GM18519 (cell line): Measurements from ENCODE around the gene OPN1SW.

ENCODE experiments used
- ATAC-seq: cut with Tn5 transposase; IDR thresholded peaks from one replicate; pipeline ENCODE4 v1.9.1; 2021; ENCODE audit warnings: mild to moderate bottlenecking, moderate library complexity; ENCODE audit not compliant: unreplicated experiment, low FRiP score

The OPN1SW gene, protein sequence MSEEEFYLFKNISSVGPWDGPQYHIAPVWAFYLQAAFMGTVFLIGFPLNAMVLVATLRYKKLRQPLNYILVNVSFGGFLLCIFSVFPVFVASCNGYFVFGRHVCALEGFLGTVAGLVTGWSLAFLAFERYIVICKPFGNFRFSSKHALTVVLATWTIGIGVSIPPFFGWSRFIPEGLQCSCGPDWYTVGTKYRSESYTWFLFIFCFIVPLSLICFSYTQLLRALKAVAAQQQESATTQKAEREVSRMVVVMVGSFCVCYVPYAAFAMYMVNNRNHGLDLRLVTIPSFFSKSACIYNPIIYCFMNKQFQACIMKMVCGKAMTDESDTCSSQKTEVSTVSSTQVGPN

DNA sequence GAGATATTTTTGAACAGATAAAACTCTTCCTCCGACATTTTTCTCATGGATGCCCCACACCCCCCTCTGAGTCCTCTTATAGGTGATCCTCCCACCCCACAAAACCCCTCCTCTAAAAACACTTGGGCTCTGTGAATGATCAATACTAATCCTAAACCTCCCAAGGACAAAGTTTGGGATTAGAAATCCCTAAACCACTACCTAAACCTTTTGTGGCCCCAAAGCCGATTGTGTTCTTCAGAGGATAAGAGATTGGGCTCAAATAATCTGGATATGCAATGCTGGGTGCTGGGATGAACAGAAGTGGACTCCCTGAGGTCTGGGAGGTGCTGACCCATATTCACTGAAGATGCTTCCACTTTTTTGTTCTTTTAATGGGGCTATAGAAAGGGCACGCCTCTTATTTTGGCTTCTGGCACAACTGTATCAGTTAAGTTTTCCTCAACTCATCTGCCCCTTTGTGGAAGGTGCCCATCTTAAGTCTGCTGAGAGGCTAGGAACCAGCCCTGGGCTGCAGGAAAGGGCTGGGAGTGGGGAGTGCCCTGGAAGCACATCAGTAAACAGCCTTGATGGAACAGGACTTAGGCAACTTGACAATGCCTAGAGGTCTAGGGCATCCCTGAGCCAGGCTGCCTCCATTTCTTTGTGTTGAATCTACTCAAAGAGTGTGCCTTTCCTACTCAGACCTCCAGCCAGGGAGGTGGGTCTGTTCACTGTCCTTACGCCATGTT, at the start of gene OPN1SW:
TSS of gene OPN1SW (minus strand) at position 51 of the 731 bp plus-strand sequence. CDS start at position 38, 13 bp downstream.
- no peak for ATAC-seq

DNA sequence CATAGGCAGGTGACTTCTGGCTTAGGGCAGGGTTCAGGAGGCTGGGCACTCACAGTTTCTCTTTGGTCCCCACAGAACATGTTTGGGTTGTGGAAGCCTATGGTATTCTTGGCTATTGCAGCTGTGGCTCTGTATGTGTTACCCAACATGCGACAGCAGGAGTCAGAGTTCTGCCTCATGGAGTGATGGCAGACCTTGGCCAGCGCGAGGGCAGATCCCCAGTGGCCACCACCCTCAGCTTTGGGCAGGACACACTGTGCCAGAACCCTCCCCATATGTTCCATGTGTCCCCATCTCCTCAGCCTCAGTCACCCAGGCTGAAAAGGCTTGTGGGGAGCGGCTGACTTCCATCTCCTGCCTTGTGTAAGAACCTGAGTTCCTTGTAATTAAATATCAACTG, 46.1 kb upstream of the OPN1SW start:
- no peak for ATAC-seq

DNA sequence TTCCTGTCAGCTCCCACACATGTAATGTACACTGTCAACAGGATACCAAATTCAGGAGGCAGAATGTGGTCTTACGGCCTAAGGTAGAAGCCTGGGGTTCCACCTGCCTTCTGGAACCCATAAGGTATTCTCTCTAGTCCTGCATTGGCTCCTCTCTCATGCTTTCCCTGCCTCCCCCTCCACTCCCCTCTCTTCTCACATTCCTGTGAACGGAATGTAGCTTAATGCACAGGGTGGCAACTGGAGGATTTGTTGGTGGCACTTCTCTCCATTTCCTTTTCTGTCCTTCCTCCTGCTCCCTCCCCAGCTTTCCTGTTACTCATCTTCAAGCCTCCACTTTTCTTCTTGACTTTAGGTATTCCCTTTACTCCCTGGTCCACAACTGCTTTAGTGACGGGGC, 43.1 kb upstream of the OPN1SW start:
- no peak for ATAC-seq

DNA sequence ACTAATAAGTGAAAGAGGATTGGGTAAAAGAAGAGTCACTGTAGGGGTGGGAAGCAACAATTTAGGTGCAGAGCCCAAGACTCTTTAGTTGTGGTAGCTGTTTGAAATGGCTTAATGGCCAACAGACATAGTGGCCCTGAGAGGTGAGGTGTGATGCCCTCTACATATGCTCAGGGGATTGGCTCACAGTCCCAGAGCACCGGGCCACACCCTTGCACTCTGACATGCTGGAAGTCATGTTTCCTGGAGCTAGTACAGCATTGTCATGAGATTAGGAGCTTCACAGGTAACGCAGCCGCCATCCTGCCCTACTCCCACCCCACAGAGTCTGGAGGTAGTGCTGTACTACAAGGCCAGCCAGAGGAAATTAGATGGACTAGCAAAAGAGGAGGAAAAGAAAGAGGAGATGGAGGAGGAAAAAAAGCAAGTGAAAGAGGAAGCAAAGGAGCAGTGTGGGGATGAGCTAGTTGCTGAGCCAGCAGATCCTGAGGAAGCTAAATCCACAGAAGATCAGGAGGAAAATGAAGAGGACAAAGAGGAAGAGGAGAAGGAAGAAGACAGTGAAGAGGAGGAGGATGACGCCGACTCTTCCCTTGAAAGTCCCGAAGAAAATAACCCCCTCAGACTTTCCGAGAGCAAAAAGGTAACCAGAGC, 39.8 kb upstream of the OPN1SW start:
- ATAC-seq: no peak

DNA sequence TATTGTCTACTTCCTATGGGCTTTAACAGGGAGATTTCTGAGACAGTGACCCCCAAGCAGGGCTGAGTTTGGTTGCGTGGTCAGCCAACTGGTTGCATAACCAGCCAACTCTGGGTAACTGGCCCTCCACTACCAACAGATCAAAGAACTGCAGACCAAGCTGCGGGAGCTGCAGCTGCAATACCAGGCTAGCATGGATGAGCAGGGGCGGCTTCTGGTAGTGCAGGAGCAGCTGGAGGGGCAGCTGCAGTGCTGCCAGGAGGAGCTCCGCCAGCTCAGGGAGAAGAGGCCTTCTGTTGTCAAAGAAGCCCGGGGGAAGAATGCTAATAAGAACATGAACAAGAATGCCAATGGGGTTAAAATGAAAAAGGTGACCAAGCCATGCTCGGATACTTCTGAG, 38.9 kb upstream of the OPN1SW start:
- no peak for ATAC-seq

DNA sequence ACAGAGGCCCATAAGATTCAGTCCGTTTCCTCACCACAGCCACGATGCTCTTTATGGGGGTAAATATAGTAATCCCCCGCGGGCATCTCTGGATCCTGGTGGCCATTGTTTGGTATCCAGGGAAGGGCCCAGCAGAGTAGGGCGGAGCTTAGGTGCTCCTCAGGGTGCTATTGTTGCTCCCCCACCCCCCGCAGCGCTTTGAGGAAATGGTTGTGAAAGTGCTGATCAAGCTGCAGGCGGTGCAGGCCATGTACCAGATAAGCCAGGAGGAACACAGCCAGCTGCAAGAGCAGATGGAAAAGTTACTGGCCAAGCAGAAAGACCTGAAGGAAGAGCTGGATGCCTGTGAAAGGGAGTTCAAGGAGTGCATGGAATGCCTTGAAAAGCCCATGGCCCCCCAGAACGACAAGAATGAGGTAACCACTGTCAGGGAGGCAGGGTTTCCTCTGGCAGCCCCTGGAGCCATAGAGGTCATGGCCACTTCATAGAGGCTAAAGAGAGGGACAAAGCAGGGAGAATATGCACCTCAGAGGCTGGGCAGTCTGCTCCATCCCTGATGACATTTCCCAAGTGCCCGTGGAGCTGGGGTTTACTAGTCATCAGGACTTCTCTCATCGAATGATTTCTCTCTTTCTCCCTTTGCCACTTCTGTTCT, 37.0 kb upstream of the OPN1SW start:
- ATAC-seq: no peak

DNA sequence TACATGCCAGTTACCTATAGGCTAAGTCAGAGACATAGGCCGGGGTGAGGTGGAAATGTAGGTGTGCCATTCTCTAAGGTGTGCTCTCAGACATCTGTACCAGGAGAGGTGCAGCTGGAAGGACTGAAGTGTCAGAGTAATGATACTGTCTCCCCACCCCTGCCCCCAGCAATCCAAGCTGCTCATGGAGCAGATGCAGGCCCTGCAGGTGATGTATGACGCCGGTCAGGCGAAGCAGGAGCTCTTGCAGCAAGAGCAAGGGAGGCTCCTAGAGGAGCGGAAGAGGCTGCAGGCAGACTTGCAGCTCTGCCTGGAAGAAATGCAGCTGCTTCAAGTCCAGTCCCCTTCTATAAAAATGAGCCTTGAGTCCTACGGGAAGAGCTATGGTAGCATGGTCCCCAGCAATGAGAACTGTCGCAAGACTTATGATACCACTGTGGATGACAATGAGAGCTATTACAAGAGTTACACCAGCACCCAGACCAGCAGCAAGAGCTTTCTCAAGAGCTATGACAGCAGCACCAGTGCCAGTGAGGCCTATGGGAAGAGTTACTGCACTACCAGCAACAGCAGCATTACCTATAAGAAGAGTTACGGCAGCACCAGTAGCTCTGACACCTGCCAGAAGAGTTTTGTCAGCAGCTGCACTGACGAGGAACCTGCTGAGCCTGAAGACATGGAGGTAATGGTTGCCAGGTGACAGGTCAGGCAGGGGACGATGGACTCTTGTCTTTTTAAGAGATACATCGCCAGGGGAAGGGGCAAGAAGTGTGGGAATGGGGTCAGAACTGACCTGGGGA, 36.2 kb upstream of the OPN1SW start:
- ATAC-seq: no peak

DNA sequence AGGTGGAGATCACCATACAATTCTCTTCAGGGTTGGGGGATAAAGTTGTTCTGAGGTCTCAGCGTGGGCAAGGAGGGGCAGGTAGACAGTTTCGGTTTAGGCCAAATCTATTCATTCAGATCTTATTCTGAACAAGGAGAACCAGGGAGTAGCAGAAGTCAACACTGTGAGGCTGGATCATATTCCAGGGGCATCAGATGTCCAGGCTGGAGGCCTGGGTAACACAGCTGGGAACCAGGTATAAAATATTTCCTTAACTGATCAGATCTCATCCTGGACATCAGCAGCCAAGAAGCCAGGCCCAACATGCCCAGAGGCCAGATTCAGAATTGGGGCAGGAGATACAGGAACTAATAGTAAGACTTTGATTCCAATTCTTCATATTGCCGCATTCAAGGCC, 35.4 kb upstream of the OPN1SW start:
- no peak for ATAC-seq

DNA sequence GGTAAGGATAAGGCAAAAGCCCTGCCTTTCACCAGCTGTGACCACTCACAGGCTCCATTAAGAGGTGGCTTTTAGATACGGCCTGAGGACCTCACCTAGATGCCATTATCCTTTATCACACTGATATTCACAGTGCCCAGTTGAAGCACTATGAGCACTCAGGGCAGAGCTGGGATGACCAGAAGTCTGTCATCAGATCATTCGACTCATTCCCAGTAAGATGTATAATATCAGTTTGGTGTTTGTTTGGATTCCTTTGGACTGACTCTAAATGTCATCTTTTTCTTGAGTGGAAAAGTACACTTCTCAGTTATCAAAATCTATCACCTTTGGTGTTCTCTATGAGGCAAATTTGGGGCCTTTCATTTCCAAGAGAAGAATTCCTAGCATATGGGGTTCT, 34.9 kb upstream of the OPN1SW start:
- no peak for ATAC-seq

DNA sequence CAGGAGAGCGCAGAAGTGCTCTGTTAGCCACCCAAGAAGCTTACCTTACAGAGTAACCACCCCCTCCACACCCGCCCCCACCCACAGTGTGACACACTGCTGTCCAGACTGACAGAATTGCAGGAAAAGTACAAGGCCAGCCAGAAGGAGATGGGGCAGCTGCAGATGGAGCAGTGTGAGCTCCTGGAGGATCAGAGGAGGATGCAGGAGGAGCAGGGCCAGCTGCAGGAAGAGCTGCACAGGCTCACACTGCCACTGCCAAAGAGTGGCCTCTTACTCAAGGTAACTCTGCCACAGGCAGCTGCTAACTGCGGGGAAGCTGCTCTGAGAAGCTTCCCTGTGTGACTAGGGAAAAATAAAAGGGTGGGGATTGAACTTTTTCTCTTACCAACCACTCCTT, 33.8 kb upstream of the OPN1SW start:
- no peak for ATAC-seq

DNA sequence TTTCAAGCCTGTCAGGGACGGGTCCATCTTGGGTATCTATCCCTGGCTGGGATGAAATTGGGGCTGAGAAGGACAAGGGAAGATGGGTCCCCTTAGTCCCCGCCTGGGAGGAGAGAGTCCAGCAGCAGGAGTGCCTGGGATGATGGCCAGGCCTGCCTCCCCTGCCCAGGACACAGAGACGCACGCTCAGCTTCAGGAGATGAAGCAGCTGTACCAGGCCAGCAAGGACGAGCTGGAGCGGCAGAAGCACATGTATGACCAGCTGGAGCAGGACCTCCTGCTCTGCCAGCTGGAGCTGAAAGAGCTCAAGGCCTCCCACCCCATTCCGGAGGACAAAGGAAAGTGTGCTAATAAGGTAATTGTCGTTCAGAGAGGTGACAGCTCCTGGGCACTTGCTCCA, 31.6 kb upstream of the OPN1SW start:
- no peak for ATAC-seq

DNA sequence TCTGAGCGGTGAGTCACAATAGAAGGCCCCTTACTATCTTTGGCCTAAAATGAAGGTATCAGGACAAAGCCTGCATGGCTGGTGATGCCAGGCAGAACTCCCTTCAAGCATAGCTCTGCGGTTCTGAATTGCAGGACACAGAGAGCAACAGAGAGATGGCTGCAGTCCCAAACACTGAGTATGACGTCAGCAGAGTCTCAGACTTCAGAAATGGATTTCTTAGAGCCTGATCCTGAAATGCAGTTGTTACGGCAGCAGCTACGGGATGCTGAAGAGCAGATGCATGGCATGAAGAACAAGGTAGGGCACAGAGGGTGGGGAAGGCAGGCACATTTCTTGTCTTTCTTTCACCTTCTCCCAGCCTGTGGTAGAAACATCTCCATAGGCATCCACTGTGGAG, 29.6 kb upstream of the OPN1SW start:
- ATAC-seq: no peak

DNA sequence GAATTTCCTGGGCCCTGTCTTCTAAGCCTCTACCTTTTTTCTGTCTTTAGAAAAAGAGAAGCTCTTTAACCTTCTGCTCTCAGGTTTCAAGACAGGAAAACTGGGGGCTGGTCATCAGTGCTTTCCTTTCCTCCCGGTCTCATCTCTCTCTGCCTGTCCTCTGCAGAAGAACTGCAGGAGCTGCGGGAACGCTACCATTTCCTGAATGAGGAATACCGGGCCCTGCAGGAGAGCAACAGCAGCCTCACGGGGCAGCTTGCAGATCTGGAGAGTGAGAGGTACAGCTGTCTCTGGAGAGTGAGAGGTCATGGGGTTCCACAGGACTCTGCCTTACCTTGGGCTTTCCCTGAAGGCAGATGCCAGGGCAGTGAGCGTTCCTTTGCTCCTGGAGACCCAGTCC, 28.9 kb upstream of the OPN1SW start:
- ATAC-seq: no peak

DNA sequence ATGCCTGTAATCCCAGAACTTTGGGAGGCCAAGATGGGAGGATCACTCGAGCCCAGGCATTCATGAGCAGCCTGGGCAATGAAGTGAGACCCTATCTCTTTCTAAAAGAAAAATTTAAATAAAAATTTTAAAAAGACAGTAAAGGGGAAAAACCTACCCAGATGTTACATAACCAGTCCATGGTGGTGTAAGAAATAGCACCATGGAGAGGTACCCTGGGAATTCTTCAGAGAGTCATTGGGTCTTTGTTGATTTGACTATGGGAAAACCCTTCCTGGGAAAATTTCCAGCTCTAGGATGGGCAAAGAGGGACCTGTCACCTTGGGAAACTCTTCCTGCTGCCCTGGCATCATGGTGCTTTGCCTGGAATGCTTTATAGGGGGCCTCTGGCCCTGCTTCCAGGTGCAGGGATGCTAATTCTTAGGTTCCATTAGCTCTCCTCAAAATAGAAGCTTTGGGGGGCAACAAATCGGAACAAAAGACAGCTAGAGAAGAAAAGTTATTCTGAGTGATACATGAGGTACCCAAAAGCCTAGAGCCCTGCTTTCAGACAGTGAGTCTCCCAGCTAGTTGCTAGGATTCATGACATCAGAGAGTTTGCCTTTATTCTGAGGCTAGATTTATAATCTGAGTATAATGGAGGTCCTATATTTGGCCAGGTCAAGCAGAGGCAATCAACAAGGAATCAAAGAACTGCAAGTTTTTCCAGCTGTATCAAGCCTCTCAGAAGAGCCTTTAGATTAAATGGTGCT, 26.2 kb upstream of the OPN1SW start:
- no peak for ATAC-seq

DNA sequence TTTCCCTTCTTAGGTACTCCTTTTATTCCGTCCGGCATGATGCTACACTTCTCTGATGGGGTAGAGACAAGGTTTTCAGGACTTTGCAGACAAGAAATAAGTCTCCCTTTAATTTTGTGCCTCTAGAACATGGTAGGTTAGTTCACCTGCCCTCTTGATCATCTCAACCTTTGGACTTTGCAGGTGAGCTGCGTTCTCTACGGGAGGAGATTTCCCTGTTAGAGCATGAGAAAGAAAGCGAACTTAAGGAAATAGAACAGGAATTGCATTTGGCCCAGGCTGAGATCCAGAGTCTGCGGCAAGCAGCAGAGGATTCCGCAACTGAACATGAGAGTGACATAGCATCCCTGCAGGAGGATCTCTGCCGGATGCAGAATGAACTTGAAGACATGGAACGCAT, 25.4 kb upstream of the OPN1SW start:
- ATAC-seq: no peak

DNA sequence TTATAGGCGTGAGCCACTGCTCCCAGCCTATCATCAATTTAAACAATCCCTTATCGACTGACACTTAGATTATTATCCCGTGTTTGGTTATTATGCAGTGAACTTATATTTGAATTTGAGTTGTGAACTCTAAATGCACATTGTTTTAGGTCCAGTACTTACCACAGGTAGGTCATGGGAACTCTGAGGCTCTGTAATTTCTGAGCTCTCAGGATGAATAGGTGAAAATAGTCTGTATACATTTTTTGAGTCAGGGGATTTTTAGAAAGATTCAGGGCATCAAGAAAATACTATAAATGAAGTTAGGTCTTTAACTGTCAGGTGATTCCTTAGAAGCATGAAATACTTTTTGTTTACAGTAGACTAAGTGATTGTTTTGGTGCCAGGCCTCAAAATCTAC, 25.0 kb upstream of the OPN1SW start:
- no peak for ATAC-seq

DNA sequence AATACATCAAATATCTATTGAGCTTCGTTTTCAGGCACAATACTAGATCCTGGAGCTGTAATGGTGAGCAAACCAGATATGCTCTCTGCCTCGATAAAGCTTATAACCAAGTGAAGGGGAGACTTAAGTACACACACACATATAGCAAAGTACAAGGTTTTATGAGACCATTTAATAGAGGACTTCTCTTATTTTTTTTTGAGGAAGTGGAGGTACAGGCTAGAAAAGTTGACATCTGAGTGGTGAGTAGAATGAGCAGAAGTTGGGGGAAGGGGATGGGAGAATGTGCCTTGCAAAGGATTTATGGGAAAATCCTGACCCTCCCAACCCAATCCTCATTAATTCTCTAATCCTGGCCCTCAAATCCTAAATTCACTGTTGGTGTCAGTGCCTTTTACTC, 23.9 kb upstream of the OPN1SW start:
- no peak for ATAC-seq

DNA sequence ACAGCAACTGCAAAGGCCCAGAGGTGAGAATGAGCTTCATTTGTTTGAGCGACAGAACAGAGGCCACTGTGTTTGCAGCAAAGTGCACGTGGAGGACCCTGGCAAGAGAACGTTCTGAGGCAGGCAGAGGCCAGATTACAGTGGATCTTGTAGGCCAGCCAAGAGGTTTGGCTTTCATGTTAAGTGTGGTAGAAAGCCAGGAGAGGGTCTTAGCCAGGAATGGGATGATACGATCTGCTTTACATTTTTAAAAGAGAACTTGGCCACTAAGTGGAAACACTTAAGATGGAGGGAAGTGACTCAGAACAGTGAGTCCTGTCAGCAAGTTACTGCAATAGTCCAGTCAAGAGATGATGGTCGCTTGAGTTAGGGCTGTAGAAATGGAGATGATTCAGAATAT, 20.7 kb upstream of the OPN1SW start:
- no peak for ATAC-seq

DNA sequence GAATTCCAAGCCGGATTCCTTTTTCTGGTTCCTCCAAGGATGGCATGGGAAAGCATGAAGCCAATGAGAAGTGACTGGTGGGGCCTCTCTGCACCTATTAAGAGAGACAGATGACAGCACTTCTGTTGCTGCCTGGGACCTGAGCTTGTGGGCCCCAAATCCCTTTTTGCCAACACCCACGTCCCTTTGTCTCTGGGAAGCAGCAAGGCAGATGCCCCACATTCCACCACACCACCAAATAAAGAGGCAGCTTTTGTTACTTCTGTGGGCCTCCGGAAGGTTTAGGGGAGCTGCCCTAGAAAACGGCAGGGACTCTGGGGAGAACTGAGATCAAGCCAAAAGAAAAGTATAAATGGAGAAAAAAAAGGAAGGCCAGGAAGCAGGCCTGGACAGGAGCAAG, 19.5 kb upstream of the OPN1SW start:
- ATAC-seq: no peak

DNA sequence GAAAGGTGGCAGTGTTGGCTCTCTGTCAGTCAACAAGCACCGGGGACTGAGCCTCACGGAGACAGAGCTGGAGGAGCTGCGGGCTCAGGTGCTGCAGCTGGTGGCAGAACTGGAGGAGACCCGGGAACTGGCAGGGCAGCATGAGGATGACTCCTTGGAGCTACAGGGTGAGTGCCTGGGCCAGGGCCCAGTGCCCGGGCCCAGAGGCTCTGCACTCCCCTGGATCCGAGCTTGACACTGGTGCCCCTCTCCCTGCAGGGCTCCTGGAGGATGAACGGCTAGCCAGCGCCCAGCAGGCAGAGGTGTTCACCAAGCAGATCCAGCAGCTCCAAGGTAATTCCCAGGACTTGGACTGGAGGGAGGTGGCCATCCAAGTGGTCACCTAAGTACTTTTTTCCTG, 18.8 kb upstream of the OPN1SW start:
- ATAC-seq: no peak
